ENCODE data around the gene CPED1. TPM values are rescaled to one million over a fixed set of nuclear protein-coding genes. Genes with fewer than 3 reads are reported as not detected.

Gene CPED1
- total RNA-seq, 1 experiment from 2014 or later = 0.44 TPM

DNA sequence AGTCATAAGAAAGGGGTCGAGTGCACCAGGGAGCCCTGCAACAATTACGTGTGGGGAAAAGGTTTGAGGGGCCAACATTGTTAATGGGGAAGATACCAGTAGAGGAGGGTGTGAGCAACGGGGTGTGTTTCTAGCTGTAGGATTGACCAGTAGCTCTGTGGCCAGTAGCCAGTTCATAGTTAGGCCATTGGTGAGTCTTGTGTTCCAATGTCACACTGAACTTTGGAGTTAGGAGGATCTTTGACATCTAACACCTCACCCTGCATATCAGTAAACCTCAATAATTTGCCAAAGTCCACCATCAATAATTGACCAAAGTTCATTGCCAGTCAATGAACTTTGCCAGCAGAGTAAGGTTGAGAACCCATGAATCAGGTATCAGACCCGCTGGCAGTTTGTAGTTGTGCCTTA, 168.8 kb downstream of the CPED1 start (continued):
- TF ChIP-seq ARID4B (CRISPR knock-in tag; IDR thresholded peaks at IDR 0.05; ENCODE audit: borderline replicate concordance) (no peak), HMGXB4 (CRISPR knock-in tag; IDR thresholded peaks at IDR 0.05) (no peak), ZBTB21 (CRISPR knock-in tag; IDR thresholded peaks at IDR 0.05; ENCODE audit: borderline replicate concordance) (no peak)

- H3K27ac Mint-ChIP-seq = no peak overlapping the region
These were observed 169.5 kb downstream of the CPED1 start for GRCh38 chr7:121157885-121158590.

GRCh38 chr7:121158665-121159064, 170.2 kb downstream of the CPED1 start:
- H3K27ac Mint-ChIP-seq = no peak overlapping the region
- ChIA-PET POLR2A (no interaction called here), CTCF (no interaction called here)
- H3K9me3 Mint-ChIP-seq = peaks cover 7% of the 10 kb centered on the region
- no peak for ATAC-seq
- DNase-seq (ENCODE audit: low spot score) = no peak
- H3K4me1 Mint-ChIP-seq = no peaks in the 10 kb centered on the region
- no peaks in the 10 kb centered on the region for H3K27me3 Mint-ChIP-seq (ENCODE audit: low read depth)
- no peak overlapping the region for H3K4me3 Mint-ChIP-seq
- H3K36me3 Mint-ChIP-seq = no peaks in the 10 kb centered on the region
- TF ChIP-seq SMAD4 (CRISPR knock-in tag; IDR thresholded peaks at IDR 0.05) (no peak), ETV6 (CRISPR knock-in tag; IDR thresholded peaks at IDR 0.05) (no peak), ZNF121 (CRISPR knock-in tag; IDR thresholded peaks at IDR 0.05) (no peak), MYBL2 (CRISPR knock-in tag; IDR thresholded peaks at IDR 0.05) (no peak), ATF1 (CRISPR knock-in tag; IDR thresholded peaks at IDR 0.05) (no peak), ZNF317 (CRISPR knock-in tag; IDR thresholded peaks at IDR 0.05; ENCODE audit: borderline replicate concordance, low read depth) (no peak), ZNF532 (CRISPR knock-in tag; IDR thresholded peaks at IDR 0.05; ENCODE audit: borderline replicate concordance) (no peak), HMGXB4 (CRISPR knock-in tag; IDR thresholded peaks at IDR 0.05) (no peak), CREM (CRISPR knock-in tag; IDR thresholded peaks at IDR 0.05) (no peak), ZNF138 (CRISPR knock-in tag; conservative IDR thresholded peaks at IDR 0.05) (no peak)
- TF ChIP-seq, protein P1, sequence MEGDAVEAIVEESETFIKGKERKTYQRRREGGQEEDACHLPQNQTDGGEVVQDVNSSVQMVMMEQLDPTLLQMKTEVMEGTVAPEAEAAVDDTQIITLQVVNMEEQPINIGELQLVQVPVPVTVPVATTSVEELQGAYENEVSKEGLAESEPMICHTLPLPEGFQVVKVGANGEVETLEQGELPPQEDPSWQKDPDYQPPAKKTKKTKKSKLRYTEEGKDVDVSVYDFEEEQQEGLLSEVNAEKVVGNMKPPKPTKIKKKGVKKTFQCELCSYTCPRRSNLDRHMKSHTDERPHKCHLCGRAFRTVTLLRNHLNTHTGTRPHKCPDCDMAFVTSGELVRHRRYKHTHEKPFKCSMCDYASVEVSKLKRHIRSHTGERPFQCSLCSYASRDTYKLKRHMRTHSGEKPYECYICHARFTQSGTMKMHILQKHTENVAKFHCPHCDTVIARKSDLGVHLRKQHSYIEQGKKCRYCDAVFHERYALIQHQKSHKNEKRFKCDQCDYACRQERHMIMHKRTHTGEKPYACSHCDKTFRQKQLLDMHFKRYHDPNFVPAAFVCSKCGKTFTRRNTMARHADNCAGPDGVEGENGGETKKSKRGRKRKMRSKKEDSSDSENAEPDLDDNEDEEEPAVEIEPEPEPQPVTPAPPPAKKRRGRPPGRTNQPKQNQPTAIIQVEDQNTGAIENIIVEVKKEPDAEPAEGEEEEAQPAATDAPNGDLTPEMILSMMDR (IDR thresholded peaks at IDR 0.05) = no peak
- TF ChIP-seq, protein P2, sequence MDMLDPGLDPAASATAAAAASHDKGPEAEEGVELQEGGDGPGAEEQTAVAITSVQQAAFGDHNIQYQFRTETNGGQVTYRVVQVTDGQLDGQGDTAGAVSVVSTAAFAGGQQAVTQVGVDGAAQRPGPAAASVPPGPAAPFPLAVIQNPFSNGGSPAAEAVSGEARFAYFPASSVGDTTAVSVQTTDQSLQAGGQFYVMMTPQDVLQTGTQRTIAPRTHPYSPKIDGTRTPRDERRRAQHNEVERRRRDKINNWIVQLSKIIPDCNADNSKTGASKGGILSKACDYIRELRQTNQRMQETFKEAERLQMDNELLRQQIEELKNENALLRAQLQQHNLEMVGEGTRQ (CRISPR knock-in tag; IDR thresholded peaks at IDR 0.05) = no peak

More at GRCh38 chr7:121157885-121158590, 169.5 kb downstream of the CPED1 start:
- H3K4me1 Mint-ChIP-seq = no peaks in the 10 kb centered on the region
- no peak for ATAC-seq
- no peak overlapping the region for H3K4me3 Mint-ChIP-seq
- no peak for DNase-seq (ENCODE audit: low spot score)
- peaks cover 7% of the 10 kb centered on the region for H3K9me3 Mint-ChIP-seq
- H3K36me3 Mint-ChIP-seq = no peaks in the 10 kb centered on the region
- ChIA-PET CTCF (interaction anchor here (0.6 kb wide), 1 partner anchor 238 kb away, joined by 3 read pairs; no protein-coding TSS in a partner anchor), POLR2A (no interaction called here)
- H3K27me3 Mint-ChIP-seq (ENCODE audit: low read depth) = no peaks in the 10 kb centered on the region
- TF ChIP-seq NR1H2 (CRISPR knock-in tag; IDR thresholded peaks at IDR 0.05) (no peak), GABPB1 (CRISPR knock-in tag; IDR thresholded peaks at IDR 0.05) (no peak)

All from WTC11 (cell line).